Measurements from ENCODE around the gene NCKAP5. TPM values are rescaled to one million over a fixed set of nuclear protein-coding genes. Genes with fewer than 3 reads are reported as not detected.
"Not testable (repeated sequence)": the region's sequence is repeated elsewhere in the genome, so short reads cannot be mapped to it uniquely, and the experiment has no call there.

NCKAP5 gene
- polyA plus RNA-seq, 1 experiment = 16.6 TPM

DNA sequence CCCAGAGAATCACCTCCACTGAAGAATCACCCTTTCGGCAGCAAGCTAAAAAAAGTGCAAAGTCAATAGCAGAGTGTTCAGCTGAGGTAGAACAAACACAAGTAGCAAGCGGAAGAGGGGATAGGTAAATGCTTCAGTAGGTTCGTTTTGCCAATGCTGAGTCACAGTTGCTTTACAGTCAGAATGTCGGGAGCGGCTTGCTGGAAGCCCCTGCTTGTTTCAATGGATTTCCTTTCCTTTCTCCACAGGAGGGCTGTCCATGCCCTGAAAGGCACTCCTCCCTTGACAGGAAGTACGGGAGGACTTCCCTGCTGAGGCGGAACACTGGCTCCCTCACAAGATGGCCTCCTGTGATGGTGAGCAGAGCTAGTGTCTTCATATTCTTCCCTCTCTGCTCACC, 752.0 kb downstream of the NCKAP5 start:
- ChIA-PET CTCF (no interaction called here), POLR2A (interaction anchor here (0.6 kb wide), 1 partner anchor 510 kb away, joined by 3 read pairs; no protein-coding TSS in a partner anchor)
- no peak for DNase-seq (ENCODE audit: low read depth, low spot score)
- Histone ChIP-seq H3K9me3 (ENCODE audit: control insufficient read depth, insufficient read depth, low read length) (no peaks in the 10 kb centered on the region; the same call in none of the 2 replicates), H3K27me3 (ENCODE audit: control insufficient read depth, insufficient read depth, low read length) (no peaks in the 10 kb centered on the region), H3K4me3 (ENCODE audit: low read depth, low read length) (no peak overlapping the region), H3K27ac (ENCODE audit: low read depth, low read length) (no peak overlapping the region)
- TF ChIP-seq, protein P1, sequence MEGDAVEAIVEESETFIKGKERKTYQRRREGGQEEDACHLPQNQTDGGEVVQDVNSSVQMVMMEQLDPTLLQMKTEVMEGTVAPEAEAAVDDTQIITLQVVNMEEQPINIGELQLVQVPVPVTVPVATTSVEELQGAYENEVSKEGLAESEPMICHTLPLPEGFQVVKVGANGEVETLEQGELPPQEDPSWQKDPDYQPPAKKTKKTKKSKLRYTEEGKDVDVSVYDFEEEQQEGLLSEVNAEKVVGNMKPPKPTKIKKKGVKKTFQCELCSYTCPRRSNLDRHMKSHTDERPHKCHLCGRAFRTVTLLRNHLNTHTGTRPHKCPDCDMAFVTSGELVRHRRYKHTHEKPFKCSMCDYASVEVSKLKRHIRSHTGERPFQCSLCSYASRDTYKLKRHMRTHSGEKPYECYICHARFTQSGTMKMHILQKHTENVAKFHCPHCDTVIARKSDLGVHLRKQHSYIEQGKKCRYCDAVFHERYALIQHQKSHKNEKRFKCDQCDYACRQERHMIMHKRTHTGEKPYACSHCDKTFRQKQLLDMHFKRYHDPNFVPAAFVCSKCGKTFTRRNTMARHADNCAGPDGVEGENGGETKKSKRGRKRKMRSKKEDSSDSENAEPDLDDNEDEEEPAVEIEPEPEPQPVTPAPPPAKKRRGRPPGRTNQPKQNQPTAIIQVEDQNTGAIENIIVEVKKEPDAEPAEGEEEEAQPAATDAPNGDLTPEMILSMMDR (IDR thresholded peaks at IDR 0.05; ENCODE audit: low read depth, low read length) = no peak

GRCh38 chr2:132815516-132815915, 752.7 kb downstream of the NCKAP5 start:
- H3K27ac ChIP-seq (ENCODE audit: low read depth, low read length) = no peak overlapping the region

GRCh38 chr2:132814651-132815050, 753.6 kb downstream of the NCKAP5 start:
- no peak overlapping the region for H3K4me3 ChIP-seq (ENCODE audit: low read depth, low read length)
- H3K27me3 ChIP-seq (ENCODE audit: control insufficient read depth, insufficient read depth, low read length) = no peaks in the 10 kb centered on the region
- no peak overlapping the region for H3K27ac ChIP-seq (ENCODE audit: low read depth, low read length)
- CTCF ChIA-PET = interaction anchor here (0.6 kb wide), 1 partner anchor 268 kb away, joined by 4 read pairs; no protein-coding TSS in a partner anchor
- H3K9me3 ChIP-seq (ENCODE audit: control insufficient read depth, insufficient read depth, low read length) = no peaks in the 10 kb centered on the region; the same call in none of the 2 replicates
- POLR2A ChIA-PET = no interaction called here
- TF ChIP-seq, protein P1 (IDR thresholded peaks at IDR 0.05; ENCODE audit: low read depth, low read length) = no peak
- no peak for DNase-seq (ENCODE audit: low read depth, low spot score)

More at GRCh38 chr2:132815516-132815915, 752.7 kb downstream of the NCKAP5 start:
- Histone ChIP-seq H3K9me3 (ENCODE audit: control insufficient read depth, insufficient read depth, low read length) (no peaks in the 10 kb centered on the region; the same call in none of the 2 replicates), H3K27me3 (ENCODE audit: control insufficient read depth, insufficient read depth, low read length) (no peaks in the 10 kb centered on the region), H3K4me3 (ENCODE audit: low read depth, low read length) (no peak overlapping the region)
- TF ChIP-seq, protein P1 (IDR thresholded peaks at IDR 0.05; ENCODE audit: low read depth, low read length) = no peak
- POLR2A ChIA-PET = interaction anchor here (0.6 kb wide), 1 partner anchor 511 kb away, joined by 3 read pairs; no protein-coding TSS in a partner anchor
- CTCF ChIA-PET = interaction anchor here (0.6 to 1.0 kb wide), 2 partner anchors 165 to 269 kb away, joined by 3 to 4 read pairs; no protein-coding TSS in a partner anchor
- DNase-seq (ENCODE audit: low read depth, low spot score) = peak; percentile 86

DNA sequence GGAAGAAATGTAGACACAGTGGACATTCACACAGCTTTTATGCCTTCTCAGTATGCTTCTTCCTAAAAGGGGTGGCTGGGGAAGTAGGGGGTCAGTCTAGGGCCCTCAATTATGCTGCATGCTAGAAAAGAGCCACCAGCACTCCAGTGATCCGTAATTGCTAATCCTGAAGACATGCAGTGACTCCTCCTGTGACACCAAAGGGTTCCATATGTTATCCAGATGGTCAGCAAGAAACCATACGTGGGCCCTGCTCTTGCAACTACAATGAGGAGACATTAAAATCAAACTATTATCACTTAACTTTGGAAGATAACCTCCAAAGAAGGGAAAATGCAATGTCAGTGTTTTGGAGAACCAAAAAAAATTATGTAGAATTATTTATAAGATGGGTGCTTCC, 754.8 kb downstream of the NCKAP5 start:
- Histone ChIP-seq H3K9me3 (ENCODE audit: control insufficient read depth, insufficient read depth, low read length) (no peaks in the 10 kb centered on the region; the same call in none of the 2 replicates), H3K27me3 (ENCODE audit: control insufficient read depth, insufficient read depth, low read length) (no peaks in the 10 kb centered on the region), H3K27ac (ENCODE audit: low read depth, low read length) (no peak overlapping the region), H3K4me3 (ENCODE audit: low read depth, low read length) (no peak overlapping the region)
- DNase-seq (ENCODE audit: low read depth, low spot score) = no peak
- TF ChIP-seq, protein P1 (IDR thresholded peaks at IDR 0.05; ENCODE audit: low read depth, low read length) = no peak
- ChIA-PET POLR2A (no interaction called here), CTCF (no interaction called here)

DNA sequence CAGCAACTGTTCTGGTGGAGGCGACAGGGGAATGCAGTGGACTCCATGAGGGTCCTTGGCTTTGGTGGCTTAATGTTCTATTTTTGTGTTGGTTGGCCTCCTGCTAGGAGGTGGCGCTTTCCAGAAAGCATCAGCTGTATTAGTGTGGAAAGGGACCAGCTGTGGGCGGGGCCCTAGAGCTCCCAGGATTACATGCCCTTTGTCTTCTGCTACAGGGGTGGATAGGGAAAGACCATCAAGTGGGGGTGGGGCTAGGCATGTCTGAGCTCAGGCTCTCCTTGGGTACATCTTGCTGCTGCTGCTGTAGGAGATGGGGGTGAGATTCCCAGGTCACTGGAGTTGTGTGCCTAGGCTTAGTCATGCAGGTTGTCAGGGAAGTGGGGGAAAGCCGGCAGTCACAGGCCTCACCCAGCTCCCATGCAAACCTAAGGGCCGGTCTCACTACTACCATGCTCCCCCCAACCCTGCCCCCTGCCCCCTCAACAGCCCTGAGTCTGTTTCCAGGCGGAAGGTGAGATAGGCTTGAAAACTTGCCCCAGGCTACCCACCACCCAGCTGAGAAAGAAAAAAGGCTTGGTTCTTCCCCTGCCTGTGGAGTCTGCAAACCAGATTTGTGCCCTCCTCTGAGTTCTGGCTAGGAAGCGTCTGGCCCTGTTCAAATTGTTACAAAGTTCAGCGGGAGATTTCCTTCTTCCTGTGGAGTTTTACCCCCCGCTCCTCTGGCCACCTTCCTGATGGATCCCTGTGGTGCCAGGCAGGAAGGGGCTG, 756.9 kb downstream of the NCKAP5 start:
- POLR2A ChIA-PET = interaction anchor here (0.6 kb wide), 1 partner anchor 802 kb away, joined by 3 read pairs; no protein-coding TSS in a partner anchor
- Histone ChIP-seq H3K27me3 (ENCODE audit: control insufficient read depth, insufficient read depth, low read length) (no peaks in the 10 kb centered on the region), H3K4me3 (ENCODE audit: low read depth, low read length) (no peak overlapping the region), H3K9me3 (ENCODE audit: control insufficient read depth, insufficient read depth, low read length) (no peaks in the 10 kb centered on the region; the same call in none of the 2 replicates), H3K27ac (ENCODE audit: low read depth, low read length) (no peak overlapping the region)
- no peak for DNase-seq (ENCODE audit: low read depth, low spot score)
- TF ChIP-seq, protein P1 (IDR thresholded peaks at IDR 0.05; ENCODE audit: low read depth, low read length) = no peak
- CTCF ChIA-PET = no interaction called here

- CTCF ChIA-PET; H3K27me3 ChIP-seq (ENCODE audit: control insufficient read depth, insufficient read depth, low read length); H3K9me3 ChIP-seq (ENCODE audit: control insufficient read depth, insufficient read depth, low read length); H3K27ac ChIP-seq (ENCODE audit: low read depth, low read length); POLR2A ChIA-PET; DNase-seq (ENCODE audit: low read depth, low spot score); H3K4me3 ChIP-seq (ENCODE audit: low read depth, low read length): not testable (repeated sequence)
These were observed 758.3 kb downstream of the NCKAP5 start for GRCh38 chr2:132809962-132810361.

Measured in AG04450 (cell line).